ENCODE measurements around the gene DIP2B. TPM values are rescaled to one million over a fixed set of nuclear protein-coding genes. Genes with fewer than 3 reads are reported as not detected.

The DIP2B gene
- polyA plus RNA-seq, 2 donors: 7.2 to 10.0 TPM

- Histone ChIP-seq H3K4me3 (ENCODE audit: low read depth in 1 of 2, low read length in 2 of 2) (peak overlapping the region in 1 of 2 donors; percentile 68), H3K27me3 (ENCODE audit: control insufficient read depth in 1 of 2, insufficient read depth in 2 of 2, low read length in 2 of 2) (no peaks in the 10 kb centered on the region), H3K36me3 (ENCODE audit: control insufficient read depth in 2 of 2, insufficient read depth in 2 of 2, low read length in 1 of 2) (no peaks in the 10 kb centered on the region), H3K4me1 (ENCODE audit: control insufficient read depth in 2 of 2, insufficient read depth in 2 of 2, low read length in 1 of 2) (peaks cover 0 to 1% of the 10 kb centered on the region in 2 donors), H3K27ac (ENCODE audit: low read depth in 2 of 2, low read length in 1 of 2) (peak overlapping the region in 1 of 2 donors; percentile 31), H3K9me3 (ENCODE audit: control insufficient read depth in 2 of 2, insufficient read depth in 1 of 2, low read depth in 1 of 2, low read length in 1 of 2) (no peaks in the 10 kb centered on the region)
- WGBS, 2 donors: 16 to 24% methylated on average over 2 of the region's 2 CpGs
These were observed 2.1 kb downstream of the DIP2B start for GRCh38 chr12:50506753-50507473.

- Histone ChIP-seq H3K4me3 (ENCODE audit: low read depth in 1 of 2, low read length in 2 of 2) (peak overlapping the region in 1 of 2 donors; percentile 68), H3K9me3 (ENCODE audit: control insufficient read depth in 2 of 2, insufficient read depth in 1 of 2, low read depth in 1 of 2, low read length in 1 of 2) (no peaks in the 10 kb centered on the region), H3K27ac (ENCODE audit: low read depth in 2 of 2, low read length in 1 of 2) (peak overlapping the region; percentile 31 to 63), H3K27me3 (ENCODE audit: control insufficient read depth in 1 of 2, insufficient read depth in 2 of 2, low read length in 2 of 2) (no peaks in the 10 kb centered on the region), H3K36me3 (ENCODE audit: control insufficient read depth in 2 of 2, insufficient read depth in 2 of 2, low read length in 1 of 2) (no peaks in the 10 kb centered on the region), H3K4me1 (ENCODE audit: control insufficient read depth in 2 of 2, insufficient read depth in 2 of 2, low read length in 1 of 2) (peaks cover 0 to 1% of the 10 kb centered on the region in 2 donors)
- 55 to 64% methylated on average over 11 of the region's 11 CpGs for WGBS, 2 donors
These were observed 2.7 kb downstream of the DIP2B start for GRCh38 chr12:50507474-50507838.

GRCh38 chr12:50507930-50508329 is 3.1 kb downstream of the DIP2B start:
- H3K27ac ChIP-seq (ENCODE audit: low read depth in 2 of 2, low read length in 1 of 2): peak overlapping the region in 1 of 2 donors; percentile 31
- no peaks in the 10 kb centered on the region for H3K27me3 ChIP-seq (ENCODE audit: control insufficient read depth in 1 of 2, insufficient read depth in 2 of 2, low read length in 2 of 2)
- peaks cover 0 to 1% of the 10 kb centered on the region in 2 donors for H3K4me1 ChIP-seq (ENCODE audit: control insufficient read depth in 2 of 2, insufficient read depth in 2 of 2, low read length in 1 of 2)
- H3K36me3 ChIP-seq (ENCODE audit: control insufficient read depth in 2 of 2, insufficient read depth in 2 of 2, low read length in 1 of 2): no peaks in the 10 kb centered on the region
- no peaks in the 10 kb centered on the region for H3K9me3 ChIP-seq (ENCODE audit: control insufficient read depth in 2 of 2, insufficient read depth in 1 of 2, low read depth in 1 of 2, low read length in 1 of 2)
- WGBS, 2 donors: 24 to 50% methylated on average over 2 of the region's 2 CpGs
- H3K4me3 ChIP-seq (ENCODE audit: low read depth in 1 of 2, low read length in 2 of 2): no peak overlapping the region

GRCh38 chr12:50508414-50508813 is 3.6 kb downstream of the DIP2B start:
- H3K36me3 ChIP-seq (ENCODE audit: control insufficient read depth in 2 of 2, insufficient read depth in 2 of 2, low read length in 1 of 2): no peaks in the 10 kb centered on the region
- H3K27ac ChIP-seq (ENCODE audit: low read depth in 2 of 2, low read length in 1 of 2): no peak overlapping the region
- no peaks in the 10 kb centered on the region for H3K27me3 ChIP-seq (ENCODE audit: control insufficient read depth in 1 of 2, insufficient read depth in 2 of 2, low read length in 2 of 2)
- H3K9me3 ChIP-seq (ENCODE audit: control insufficient read depth in 2 of 2, insufficient read depth in 1 of 2, low read depth in 1 of 2, low read length in 1 of 2): no peaks in the 10 kb centered on the region
- no peak overlapping the region for H3K4me3 ChIP-seq (ENCODE audit: low read depth in 1 of 2, low read length in 2 of 2)
- WGBS, 2 donors: 60 to 61% methylated on average over 6 of the region's 6 CpGs
- H3K4me1 ChIP-seq (ENCODE audit: control insufficient read depth in 2 of 2, insufficient read depth in 2 of 2, low read length in 1 of 2): peaks cover 0 to 1% of the 10 kb centered on the region in 2 donors

GRCh38 chr12:50508970-50509663 is 4.3 kb downstream of the DIP2B start:
- WGBS, 2 donors: 55 to 58% methylated on average over 7 of the region's 7 CpGs
- peaks cover 0 to 1% of the 10 kb centered on the region in 2 donors for H3K4me1 ChIP-seq (ENCODE audit: control insufficient read depth in 2 of 2, insufficient read depth in 2 of 2, low read length in 1 of 2)
- no peaks in the 10 kb centered on the region for H3K27me3 ChIP-seq (ENCODE audit: control insufficient read depth in 1 of 2, insufficient read depth in 2 of 2, low read length in 2 of 2)
- peak overlapping the region; percentile 17 to 18 for H3K27ac ChIP-seq (ENCODE audit: low read depth in 2 of 2, low read length in 1 of 2)
- no peak overlapping the region for H3K4me3 ChIP-seq (ENCODE audit: low read depth in 1 of 2, low read length in 2 of 2)
- no peaks in the 10 kb centered on the region for H3K36me3 ChIP-seq (ENCODE audit: control insufficient read depth in 2 of 2, insufficient read depth in 2 of 2, low read length in 1 of 2)
- H3K9me3 ChIP-seq (ENCODE audit: control insufficient read depth in 2 of 2, insufficient read depth in 1 of 2, low read depth in 1 of 2, low read length in 1 of 2): no peaks in the 10 kb centered on the region

- Histone ChIP-seq H3K36me3 (ENCODE audit: control insufficient read depth in 2 of 2, insufficient read depth in 2 of 2, low read length in 1 of 2) (no peaks in the 10 kb centered on the region), H3K27ac (ENCODE audit: low read depth in 2 of 2, low read length in 1 of 2) (peak overlapping the region in 1 of 2 donors; percentile 36), H3K4me3 (ENCODE audit: low read depth in 1 of 2, low read length in 2 of 2) (no peak overlapping the region), H3K4me1 (ENCODE audit: control insufficient read depth in 2 of 2, insufficient read depth in 2 of 2, low read length in 1 of 2) (no peaks in the 10 kb centered on the region), H3K27me3 (ENCODE audit: control insufficient read depth in 1 of 2, insufficient read depth in 2 of 2, low read length in 2 of 2) (no peaks in the 10 kb centered on the region), H3K9me3 (ENCODE audit: control insufficient read depth in 2 of 2, insufficient read depth in 1 of 2, low read depth in 1 of 2, low read length in 1 of 2) (no peaks in the 10 kb centered on the region)
- WGBS, 2 donors: 70 to 75% methylated on average over 4 of the region's 4 CpGs
These were observed 9.9 kb downstream of the DIP2B start for GRCh38 chr12:50514526-50515276.

GRCh38 chr12:50515587-50515986 is 10.8 kb downstream of the DIP2B start:
- Histone ChIP-seq H3K9me3 (ENCODE audit: control insufficient read depth in 2 of 2, insufficient read depth in 1 of 2, low read depth in 1 of 2, low read length in 1 of 2) (no peaks in the 10 kb centered on the region), H3K27ac (ENCODE audit: low read depth in 2 of 2, low read length in 1 of 2) (no peak overlapping the region), H3K4me3 (ENCODE audit: low read depth in 1 of 2, low read length in 2 of 2) (no peak overlapping the region), H3K36me3 (ENCODE audit: control insufficient read depth in 2 of 2, insufficient read depth in 2 of 2, low read length in 1 of 2) (no peaks in the 10 kb centered on the region), H3K27me3 (ENCODE audit: control insufficient read depth in 1 of 2, insufficient read depth in 2 of 2, low read length in 2 of 2) (no peaks in the 10 kb centered on the region), H3K4me1 (ENCODE audit: control insufficient read depth in 2 of 2, insufficient read depth in 2 of 2, low read length in 1 of 2) (no peaks in the 10 kb centered on the region)
- whole genome bisulfite sequencing, 2 donors: 73 to 78% methylated on average over 2 of the region's 2 CpGs

GRCh38 chr12:50517421-50518048 is 12.8 kb downstream of the DIP2B start:
- Histone ChIP-seq H3K4me1 (ENCODE audit: control insufficient read depth in 2 of 2, insufficient read depth in 2 of 2, low read length in 1 of 2) (no peaks in the 10 kb centered on the region), H3K27ac (ENCODE audit: low read depth in 2 of 2, low read length in 1 of 2) (peak overlapping the region; percentile 75 to 80), H3K4me3 (ENCODE audit: low read depth in 1 of 2, low read length in 2 of 2) (peak overlapping the region in 1 of 2 donors; percentile 35), H3K36me3 (ENCODE audit: control insufficient read depth in 2 of 2, insufficient read depth in 2 of 2, low read length in 1 of 2) (no peaks in the 10 kb centered on the region), H3K9me3 (ENCODE audit: control insufficient read depth in 2 of 2, insufficient read depth in 1 of 2, low read depth in 1 of 2, low read length in 1 of 2) (no peaks in the 10 kb centered on the region), H3K27me3 (ENCODE audit: control insufficient read depth in 1 of 2, insufficient read depth in 2 of 2, low read length in 2 of 2) (no peaks in the 10 kb centered on the region)
- 24 to 32% methylated on average over 3 of the region's 3 CpGs for WGBS, 2 donors

GRCh38 chr12:50518090-50518489 is 13.3 kb downstream of the DIP2B start:
- no peak overlapping the region for H3K4me3 ChIP-seq (ENCODE audit: low read depth in 1 of 2, low read length in 2 of 2)
- peak overlapping the region in 1 of 2 donors; percentile 1 for H3K27ac ChIP-seq (ENCODE audit: low read depth in 2 of 2, low read length in 1 of 2)
- WGBS, 2 donors: 89 to 92% methylated on average over 11 of the region's 11 CpGs

More at GRCh38 chr12:50518090-50518489, 13.3 kb downstream of the DIP2B start:
- H3K36me3 ChIP-seq (ENCODE audit: control insufficient read depth in 2 of 2, insufficient read depth in 2 of 2, low read length in 1 of 2): no peaks in the 10 kb centered on the region
- no peaks in the 10 kb centered on the region for H3K4me1 ChIP-seq (ENCODE audit: control insufficient read depth in 2 of 2, insufficient read depth in 2 of 2, low read length in 1 of 2)
- H3K27me3 ChIP-seq (ENCODE audit: control insufficient read depth in 1 of 2, insufficient read depth in 2 of 2, low read length in 2 of 2): no peaks in the 10 kb centered on the region
- H3K9me3 ChIP-seq (ENCODE audit: control insufficient read depth in 2 of 2, insufficient read depth in 1 of 2, low read depth in 1 of 2, low read length in 1 of 2): no peaks in the 10 kb centered on the region
